Mesodermal cell (in vitro differentiated cells): Measurements from ENCODE around the gene SPRED2.

Experiments used
- H3K27ac ChIP-seq: 2 replicates; pipeline ENCODE4 v1.7.0; 2013; ENCODE audit warnings: mild to moderate bottlenecking, low read depth, low read length, moderate library complexity; ENCODE audit not compliant: severe bottlenecking
- H3K36me3 ChIP-seq: 2 replicates; pipeline ENCODE4 v1.7.1; 2013; ENCODE audit warnings: mild to moderate bottlenecking, low read length, moderate library complexity; ENCODE audit not compliant: control insufficient read depth, insufficient read depth
- H3K4me1 ChIP-seq: one replicate; pipeline ENCODE4 v1.7.1; 2013; ENCODE audit warnings: mild to moderate bottlenecking, low read length; ENCODE audit not compliant: insufficient read depth, control insufficient read depth, poor library complexity, severe bottlenecking
- H3K4me3 ChIP-seq: 2 replicates; pipeline ENCODE4 v1.7.0; 2013; ENCODE audit warnings: low read length, control low read depth, mild to moderate bottlenecking; ENCODE audit not compliant: insufficient read depth, poor library complexity, severe bottlenecking; ENCODE audit errors: extremely low read depth
- H3K9me3 ChIP-seq: 2 replicates; pipeline ENCODE4 v1.7.1; 2013; ENCODE audit warnings: mild to moderate bottlenecking, low read length, moderate library complexity; ENCODE audit not compliant: control insufficient read depth
- WGBS, 2 experiments: methylation state at CpG; one replicate each; pipeline ENCODE4 v1.1.5; 2013; ENCODE audit warnings: missing lambda C conversion rate in 2 of 2; ENCODE audit not compliant: insufficient coverage in 2 of 2; 5-methylcytosine and 5-hydroxymethylcytosine counted together

SPRED2 gene

DNA sequence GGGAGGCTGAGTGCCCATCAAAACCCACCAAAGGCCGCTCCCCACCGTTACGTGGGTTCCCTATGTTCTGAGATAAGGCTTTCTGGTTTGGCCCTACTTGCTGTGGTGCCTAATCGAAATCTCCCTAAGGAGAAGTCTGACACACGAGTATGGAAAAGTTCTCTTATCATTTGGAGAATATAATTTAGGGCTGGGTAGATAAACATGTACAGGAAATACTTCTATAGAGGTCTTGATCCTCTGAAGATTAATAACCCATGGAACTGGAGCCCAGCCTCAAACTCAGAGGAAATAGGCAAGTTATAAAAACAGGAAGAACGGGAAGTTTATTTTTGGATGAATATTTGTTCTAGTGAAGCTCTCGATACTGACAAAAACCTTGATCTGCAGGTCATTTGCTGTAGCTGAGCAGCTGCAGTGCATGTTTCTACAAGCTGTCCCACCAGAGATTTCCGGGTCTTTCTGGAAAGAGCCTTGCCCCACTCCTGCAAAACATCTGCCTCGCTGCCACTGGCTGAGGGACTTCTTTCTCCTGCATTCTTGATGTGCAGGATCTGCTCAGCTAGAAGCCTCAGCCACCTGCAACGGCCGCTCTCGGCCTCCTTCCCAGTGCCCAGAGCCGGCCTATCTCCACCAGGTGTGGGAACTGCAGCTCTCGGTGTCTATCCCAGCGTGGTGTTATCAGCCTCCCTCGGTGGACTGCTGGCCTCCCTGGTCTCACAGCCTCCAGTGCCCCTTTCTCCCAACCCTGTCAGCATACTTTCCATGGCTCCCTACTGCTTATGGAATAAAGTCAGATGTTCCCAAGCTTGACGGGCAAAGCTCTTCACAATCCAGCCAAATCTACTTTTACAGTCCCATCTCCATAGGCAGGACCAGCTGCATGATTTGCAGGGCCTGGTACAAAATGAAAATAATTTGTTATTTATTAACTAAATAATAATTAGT is 48.6 kb downstream of the SPRED2 start:
- WGBS, 2 experiments, result 91 to 95% methylated on average over 13 to 15 of the region's 17 CpGs
- H3K4me3 ChIP-seq, result no peak overlapping the region
- H3K9me3 ChIP-seq, result no peaks in the 10 kb centered on the region
- H3K4me1 ChIP-seq, result peaks cover 58% of the 10 kb centered on the region
- H3K36me3 ChIP-seq, result peaks cover 28% of the 10 kb centered on the region
- H3K27ac ChIP-seq, result peak overlapping the region; percentile 58

- H3K9me3 ChIP-seq, result no peaks in the 10 kb centered on the region
- peaks cover 28% of the 10 kb centered on the region for H3K36me3 ChIP-seq
- no peak overlapping the region for H3K4me3 ChIP-seq
- H3K27ac ChIP-seq, result peak overlapping the region; percentile 58
- peaks cover 60% of the 10 kb centered on the region for H3K4me1 ChIP-seq
- 76 to 81% methylated on average over 17 of the region's 20 CpGs for WGBS, 2 experiments
Observed at GRCh38 chr2:65382776-65383357, 49.5 kb downstream of the SPRED2 start.

- H3K36me3 ChIP-seq, result peaks cover 28% of the 10 kb centered on the region
- no CpG with 5 or more reads among the region's 1 CpG for WGBS, 2 experiments
- H3K9me3 ChIP-seq, result no peaks in the 10 kb centered on the region
- H3K4me3 ChIP-seq, result no peak overlapping the region
- H3K4me1 ChIP-seq, result peaks cover 64% of the 10 kb centered on the region
- H3K27ac ChIP-seq, result no peak overlapping the region
Observed at GRCh38 chr2:65382323-65382722, 50.1 kb downstream of the SPRED2 start.

GRCh38 chr2:65381607-65382051 is 50.8 kb downstream of the SPRED2 start:
- Histone ChIP-seq H3K9me3 (no peaks in the 10 kb centered on the region), H3K36me3 (peaks cover 28% of the 10 kb centered on the region), H3K4me3 (no peak overlapping the region), H3K27ac (no peak overlapping the region), H3K4me1 (peaks cover 65% of the 10 kb centered on the region)
- 94 to 100% methylated on average over 4 to 5 of the region's 5 CpGs for WGBS, 2 experiments

DNA sequence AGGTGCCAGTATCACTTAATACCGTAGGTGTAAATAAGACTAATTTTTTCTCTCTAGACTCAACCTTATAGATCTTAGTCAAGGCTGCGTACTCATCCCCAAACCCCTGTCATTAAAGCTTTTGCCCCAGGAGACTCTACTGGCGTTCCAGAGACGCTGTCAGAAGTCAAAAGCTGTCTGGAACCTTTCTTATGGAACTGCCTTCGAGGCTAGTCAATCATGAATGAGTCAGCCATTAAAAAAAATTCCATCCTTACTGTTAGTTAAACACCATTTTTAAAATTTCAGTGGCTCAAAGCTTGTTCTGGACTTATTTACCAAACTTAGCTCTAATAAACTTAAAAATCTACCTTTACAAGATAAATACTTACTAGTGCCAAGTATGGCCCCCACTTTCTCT is 52.1 kb downstream of the SPRED2 start:
- no peak overlapping the region for H3K27ac ChIP-seq
- H3K36me3 ChIP-seq, result peaks cover 23% of the 10 kb centered on the region
- H3K4me3 ChIP-seq, result no peak overlapping the region
- peaks cover 69% of the 10 kb centered on the region for H3K4me1 ChIP-seq
- 80 to 82% methylated on average over 5 of the region's 5 CpGs for WGBS, 2 experiments
- H3K9me3 ChIP-seq, result no peaks in the 10 kb centered on the region

- WGBS, 2 experiments, result 96 to 100% methylated on average over 2 to 3 of the region's 3 CpGs
- H3K9me3 ChIP-seq, result no peaks in the 10 kb centered on the region
- peaks cover 74% of the 10 kb centered on the region for H3K4me1 ChIP-seq
- peaks cover 26% of the 10 kb centered on the region for H3K36me3 ChIP-seq
- no peak overlapping the region for H3K27ac ChIP-seq
- no peak overlapping the region for H3K4me3 ChIP-seq
Observed at GRCh38 chr2:65379721-65380171, 52.7 kb downstream of the SPRED2 start.

DNA sequence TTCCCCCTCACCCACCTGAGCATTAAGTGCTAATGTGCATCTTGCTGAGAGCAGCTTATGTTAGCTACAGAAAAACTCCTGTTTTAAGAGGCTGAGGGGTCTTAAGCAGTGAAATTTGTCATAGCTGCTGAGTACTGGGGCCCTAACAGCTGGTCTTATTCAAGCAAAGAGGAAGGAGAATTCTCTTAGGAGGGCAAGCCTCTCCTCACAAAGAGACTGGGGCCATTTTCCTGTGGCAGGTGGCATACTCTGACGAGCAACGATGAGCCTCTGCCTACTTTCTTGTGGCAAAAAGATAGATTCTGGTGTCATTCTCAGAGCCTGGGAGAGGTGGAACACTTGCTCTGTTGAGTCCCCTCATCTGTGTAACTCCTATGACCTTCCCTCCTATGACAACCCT is 53.2 kb downstream of the SPRED2 start:
- H3K9me3 ChIP-seq, result no peaks in the 10 kb centered on the region
- 100% methylated on average over 2 of the region's 2 CpGs for WGBS, 2 experiments
- H3K36me3 ChIP-seq, result peaks cover 21% of the 10 kb centered on the region
- H3K4me3 ChIP-seq, result no peak overlapping the region
- H3K27ac ChIP-seq, result no peak overlapping the region
- H3K4me1 ChIP-seq, result peaks cover 75% of the 10 kb centered on the region

- Histone ChIP-seq H3K4me3 (no peak overlapping the region), H3K27ac (peak overlapping the region; percentile 70), H3K36me3 (peaks cover 17% of the 10 kb centered on the region), H3K9me3 (no peaks in the 10 kb centered on the region), H3K4me1 (peaks cover 70% of the 10 kb centered on the region)
- 100% methylated on average over 1 of the region's 4 CpGs; no CpG with 5 or more reads in 1 of the 2 experiments for WGBS, 2 experiments
Observed at GRCh38 chr2:65378290-65378689, 54.1 kb downstream of the SPRED2 start.

GRCh38 chr2:65377556-65378192 is 54.7 kb downstream of the SPRED2 start:
- Histone ChIP-seq H3K9me3 (no peaks in the 10 kb centered on the region), H3K36me3 (peaks cover 16% of the 10 kb centered on the region), H3K4me3 (no peak overlapping the region), H3K4me1 (peaks cover 66% of the 10 kb centered on the region), H3K27ac (peak overlapping the region; percentile 70)
- WGBS, 2 experiments, result 17 to 25% methylated on average over 3 to 4 of the region's 5 CpGs

DNA sequence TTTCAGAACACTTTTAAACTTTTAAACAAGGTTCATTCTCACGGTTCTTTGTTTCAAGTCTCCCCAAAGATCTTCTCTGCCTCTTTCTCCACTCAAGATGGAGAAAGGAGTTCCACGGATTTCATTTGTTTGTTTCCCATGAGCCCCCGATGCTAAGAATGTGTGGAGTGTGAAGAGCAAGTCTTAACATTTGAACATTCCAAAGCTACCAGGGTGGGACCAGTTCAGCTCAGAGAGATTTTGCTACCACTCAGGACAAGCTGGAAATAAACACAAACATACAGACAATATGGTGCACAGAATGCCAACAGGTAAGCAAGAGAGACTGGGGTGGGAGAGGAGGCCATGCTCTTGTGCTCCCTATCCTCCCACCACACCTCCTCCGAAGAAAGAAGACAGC is 56.7 kb downstream of the SPRED2 start:
- no peak overlapping the region for H3K27ac ChIP-seq
- H3K9me3 ChIP-seq, result no peaks in the 10 kb centered on the region
- H3K4me1 ChIP-seq, result peaks cover 70% of the 10 kb centered on the region
- no peak overlapping the region for H3K4me3 ChIP-seq
- 100% methylated on average over 1 to 3 of the region's 4 CpGs for WGBS, 2 experiments
- H3K36me3 ChIP-seq, result peaks cover 24% of the 10 kb centered on the region
